Kidney (tissue), 14 donors: ENCODE data around the gene NLGN1. TPM values are rescaled to one million over a fixed set of nuclear protein-coding genes. Genes with fewer than 3 reads are reported as not detected.

Experiments
- DNase-seq, 5 donors: peaks; one replicate each; pipeline ENCODE4 v3.0.0-alpha.2; 2013 to 2020
- FAIRE-seq: peaks from 2 replicates; lab custom pipeline; 2012; peaks lifted over from hg19 to GRCh38; lab: Jason Lieb, UNC
- H3K27ac ChIP-seq, 2 donors: one replicate each; pipeline ENCODE4 v1.7.0; 2013; ENCODE audit warnings: low read depth in 2 of 2, low read length in 2 of 2, inconsistent platforms in 1 of 2
- H3K27me3 ChIP-seq: one replicate; pipeline ENCODE4 v1.7.1; 2013; ENCODE audit warnings: low read length, inconsistent platforms; ENCODE audit not compliant: control insufficient read depth, insufficient read depth
- H3K36me3 ChIP-seq, 3 donors: one replicate each; pipeline versions ENCODE4 v1.7.0 to v1.7.1; 2013; ENCODE audit warnings: low read length in 3 of 3, control low read depth in 1 of 3, inconsistent platforms in 1 of 3; ENCODE audit not compliant: insufficient read depth in 3 of 3, control insufficient read depth in 2 of 3
- H3K4me1 ChIP-seq, 3 donors: one replicate each; pipeline versions ENCODE4 v1.7.0 to v1.7.1; 2013; ENCODE audit warnings: low read length in 3 of 3, inconsistent platforms in 1 of 3, low read depth in 1 of 3; ENCODE audit not compliant: control insufficient read depth in 2 of 3, insufficient read depth in 2 of 3
- H3K4me3 ChIP-seq, 3 donors: one replicate each; pipeline versions ENCODE4 v1.7.0 to v1.8.1; 2013; ENCODE audit warnings: low read length in 3 of 3, control low read depth in 1 of 3, inconsistent platforms in 1 of 3
- H3K9ac ChIP-seq, 3 donors: one replicate each; pipeline versions ENCODE4 v1.7.0 to v1.7.1; 2013; ENCODE audit warnings: low read length in 3 of 3, control low read depth in 1 of 3, inconsistent platforms in 1 of 3
- H3K9me3 ChIP-seq, 3 donors: one replicate each; pipeline versions ENCODE4 v1.7.0 to v1.7.1; 2013; ENCODE audit warnings: low read length in 3 of 3, control low read depth in 1 of 3, inconsistent platforms in 1 of 3; ENCODE audit not compliant: control insufficient read depth in 2 of 3, insufficient read depth in 1 of 3
- intact Hi-C: fragments of 100-400 bp; cut with DNase I; formaldehyde crosslinking; loops from one replicate; pipeline ENCODE4 v1.11.1; 2022
- polyA plus RNA-seq: library from polyadenylated mRNA; stranded (reverse); fragments of 350-450 nt; fragmentation: Illumina TruSeq; extraction: RNeasy Lipid Tissue Mini Kit (QIAGEN cat#74804); gene quantifications from one replicate; pipeline ENCODE4 v1.2.3, GENCODE V29; 2014; ENCODE audit warnings: low read depth, low replicate concordance; ENCODE audit not compliant: insufficient read depth
- total RNA-seq: library from RNA; stranded (reverse); fragmentation: NEBNext Ultra II Directional; extraction: Animal tissue kit (Norgen Biotek cat#: 25700); gene quantifications from one replicate; pipeline ENCODE4 v1.2.1, GENCODE V29; 2021
- TF ChIP-seq, protein P1 (sequence below): IDR thresholded peaks from 3 replicates; pipeline ENCODE4 v1.5.1; 2012; ENCODE audit warnings: mild to moderate bottlenecking, moderate library complexity, borderline replicate concordance; ENCODE audit not compliant: insufficient read depth; ENCODE audit errors: extremely low read depth
- donor health status: control.
- donor health status: control.
- donor health status: control.
- donor health status: control.
- donor health status: control.
- donor health status: DM: yes; HTN: yes; CAD: no.
- donor health status: Normal renal cell carcinoma (clear cell type).

NLGN1 gene
- total and polyA plus RNA-seq, 2 donors from 2014 or later: 0.49 to 19.4 TPM

DNA sequence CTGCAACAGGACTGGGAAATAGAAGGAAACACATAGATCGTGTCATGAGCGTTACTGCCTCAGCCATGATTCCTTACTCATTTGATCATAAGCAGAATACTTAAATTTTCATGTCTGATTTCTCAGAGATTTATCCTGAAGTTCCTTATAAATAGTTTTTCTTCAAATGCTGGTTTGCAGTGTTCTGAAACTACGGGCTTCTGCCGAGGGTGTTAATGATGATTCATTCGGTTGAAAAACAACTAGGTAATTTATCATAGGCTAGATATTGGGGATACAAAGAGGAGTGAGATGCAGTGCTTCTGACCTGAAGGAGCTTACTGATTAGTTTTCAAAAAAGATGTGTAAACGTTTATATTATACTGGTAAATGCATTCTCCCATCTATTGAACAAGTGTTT is 428.9 kb downstream of the NLGN1 start:
- TF ChIP-seq, protein P1, sequence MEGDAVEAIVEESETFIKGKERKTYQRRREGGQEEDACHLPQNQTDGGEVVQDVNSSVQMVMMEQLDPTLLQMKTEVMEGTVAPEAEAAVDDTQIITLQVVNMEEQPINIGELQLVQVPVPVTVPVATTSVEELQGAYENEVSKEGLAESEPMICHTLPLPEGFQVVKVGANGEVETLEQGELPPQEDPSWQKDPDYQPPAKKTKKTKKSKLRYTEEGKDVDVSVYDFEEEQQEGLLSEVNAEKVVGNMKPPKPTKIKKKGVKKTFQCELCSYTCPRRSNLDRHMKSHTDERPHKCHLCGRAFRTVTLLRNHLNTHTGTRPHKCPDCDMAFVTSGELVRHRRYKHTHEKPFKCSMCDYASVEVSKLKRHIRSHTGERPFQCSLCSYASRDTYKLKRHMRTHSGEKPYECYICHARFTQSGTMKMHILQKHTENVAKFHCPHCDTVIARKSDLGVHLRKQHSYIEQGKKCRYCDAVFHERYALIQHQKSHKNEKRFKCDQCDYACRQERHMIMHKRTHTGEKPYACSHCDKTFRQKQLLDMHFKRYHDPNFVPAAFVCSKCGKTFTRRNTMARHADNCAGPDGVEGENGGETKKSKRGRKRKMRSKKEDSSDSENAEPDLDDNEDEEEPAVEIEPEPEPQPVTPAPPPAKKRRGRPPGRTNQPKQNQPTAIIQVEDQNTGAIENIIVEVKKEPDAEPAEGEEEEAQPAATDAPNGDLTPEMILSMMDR: no peak
- Histone ChIP-seq H3K9me3 (no peaks in the 10 kb centered on the region), H3K27me3 (no peaks in the 10 kb centered on the region), H3K27ac (no peak overlapping the region), H3K36me3 (no peaks in the 10 kb centered on the region), H3K4me3 (no peak overlapping the region), H3K4me1 (no peaks in the 10 kb centered on the region), H3K9ac (no peak overlapping the region)
- FAIRE-seq: no peak
- DNase-seq: no peak
- intact Hi-C loops: no loop called here

DNA sequence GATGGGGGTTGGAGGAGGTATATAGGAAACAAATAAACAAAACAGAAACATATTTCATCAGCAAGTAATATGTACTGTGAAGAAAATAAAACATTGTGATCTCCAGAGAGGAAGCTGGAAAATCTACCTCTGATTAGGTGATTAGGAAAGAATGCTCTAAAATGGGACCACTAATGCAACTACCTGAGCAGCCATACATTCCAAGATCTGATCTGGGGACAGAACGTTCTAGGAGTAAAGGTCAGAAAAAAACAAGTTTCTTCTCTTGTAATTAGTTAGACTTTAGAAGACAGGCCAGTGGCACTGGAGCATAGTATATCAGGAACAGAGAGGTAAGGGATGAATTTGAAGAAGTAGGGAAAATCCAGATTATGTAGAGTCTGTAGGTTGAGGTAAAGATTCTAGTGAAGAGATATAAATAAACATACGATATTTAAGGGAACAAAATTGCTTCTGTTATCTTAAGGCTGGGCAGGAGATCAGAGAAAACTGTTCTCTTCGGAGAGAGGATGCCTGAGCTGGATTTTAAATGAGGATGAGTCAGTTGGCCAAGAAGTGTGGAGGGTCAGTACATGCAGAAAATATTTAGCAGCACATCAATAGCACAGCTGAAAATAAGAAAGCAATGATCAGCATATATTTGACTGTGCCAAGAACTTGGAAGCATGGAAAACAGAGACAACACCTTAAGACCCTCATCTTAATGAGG is 429.5 kb downstream of the NLGN1 start:
- TF ChIP-seq, protein P1: no peak
- Histone ChIP-seq H3K27me3 (no peaks in the 10 kb centered on the region), H3K9me3 (no peaks in the 10 kb centered on the region), H3K36me3 (no peaks in the 10 kb centered on the region), H3K4me1 (no peaks in the 10 kb centered on the region), H3K27ac (no peak overlapping the region), H3K4me3 (no peak overlapping the region), H3K9ac (no peak overlapping the region)
- FAIRE-seq: no peak
- intact Hi-C loops: no loop called here
- DNase-seq: no peak

DNA sequence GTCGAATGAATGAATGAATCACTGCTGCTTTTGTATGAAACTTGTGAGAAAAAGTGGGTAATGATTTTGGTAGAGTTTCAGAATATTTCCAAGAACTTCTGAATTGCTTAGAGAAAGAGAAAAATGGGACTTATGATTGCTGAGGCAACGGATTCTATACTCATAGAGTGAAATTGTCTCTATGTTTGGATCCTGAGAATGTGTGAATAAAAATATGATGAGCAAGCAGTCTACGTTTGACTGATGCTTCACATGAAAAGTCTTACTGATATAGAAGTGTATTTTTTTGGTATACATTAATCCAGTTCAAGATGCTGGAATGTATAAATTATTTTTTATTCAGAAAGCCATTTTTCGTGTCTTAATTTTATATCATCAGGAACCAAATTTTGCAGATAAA is 441.1 kb downstream of the NLGN1 start:
- Histone ChIP-seq H3K9ac (no peak overlapping the region), H3K36me3 (no peaks in the 10 kb centered on the region), H3K27ac (no peak overlapping the region), H3K9me3 (no peaks in the 10 kb centered on the region), H3K27me3 (no peaks in the 10 kb centered on the region), H3K4me1 (no peaks in the 10 kb centered on the region), H3K4me3 (no peak overlapping the region)
- DNase-seq: no peak
- intact Hi-C loops: no loop called here
- TF ChIP-seq, protein P1: no peak
- FAIRE-seq: no peak
